Stimulated activated CD4-positive, alpha-beta T cell treated with anti-CD3 and anti-CD28 coated beads, TNF-alpha, amount 100 ng/mL, for 48 hours (primary cell): Measurements from ENCODE around the gene BABAM1.
A peak's percentile ranks its signal among the peaks of the same experiment; 100 is the strongest.

Experiments
- DNase-seq, 3 donors: peaks; one replicate each; pipeline ENCODE4 v3.0.0-alpha.2; 2020; ENCODE audit warnings: low read depth in 3 of 3

Gene BABAM1

GRCh38 chr19:17243211-17243829 lies 23.9 kb upstream of the BABAM1 start:
- no peak for DNase-seq

GRCh38 chr19:17243830-17244617 lies 23.2 kb upstream of the BABAM1 start:
- DNase-seq, result no peak

- no peak for DNase-seq
Measured at GRCh38 chr19:17244618-17245534, 22.4 kb upstream of the BABAM1 start.

GRCh38 chr19:17245535-17245984 lies 21.7 kb upstream of the BABAM1 start, which contains the start of gene NR2F6:
NR2F6 (minus strand) TSS chr19:17245919; CDS start chr19:17245220, 699 bp downstream.
- DNase-seq, result no peak

- no peak for DNase-seq
Measured at GRCh38 chr19:17246681-17247425, 20.4 kb upstream of the BABAM1 start.

GRCh38 chr19:17248011-17248776 lies 19.0 kb upstream of the BABAM1 start:
- DNase-seq, result no peak

GRCh38 chr19:17249887-17250548 lies 17.2 kb upstream of the BABAM1 start:
- DNase-seq, result no peak

- DNase-seq, result no peak
Measured at GRCh38 chr19:17254636-17255035, 12.6 kb upstream of the BABAM1 start.

- DNase-seq, result no peak
Measured at GRCh38 chr19:17255150-17255621, 12.1 kb upstream of the BABAM1 start.

GRCh38 chr19:17256130-17256529 lies 11.1 kb upstream of the BABAM1 start:
- no peak for DNase-seq

GRCh38 chr19:17259118-17259780 lies 8.0 kb upstream of the BABAM1 start:
- no peak for DNase-seq

GRCh38 chr19:17259934-17260333 lies 7.3 kb upstream of the BABAM1 start:
- no peak for DNase-seq

- DNase-seq, result peak; percentile 85 to 88 (median 86)
Measured at GRCh38 chr19:17260842-17261325, 6.4 kb upstream of the BABAM1 start.

- DNase-seq, result no peak
Measured at GRCh38 chr19:17262557-17262956, 4.7 kb upstream of the BABAM1 start.

GRCh38 chr19:17263712-17264640 lies 3.3 kb upstream of the BABAM1 start:
- no peak for DNase-seq

GRCh38 chr19:17264641-17264979 lies 2.6 kb upstream of the BABAM1 start, which contains the start of gene USHBP1:
USHBP1 (minus strand) TSS chr19:17264745; CDS start chr19:17264299, 446 bp downstream.
- no peak for DNase-seq

GRCh38 chr19:17266026-17266425 lies 1.2 kb upstream of the BABAM1 start:
- DNase-seq, result no peak

GRCh38 chr19:17266589-17266974 lies 661 bp upstream of the BABAM1 start:
- no peak for DNase-seq
